SK-N-SH (cell line): ENCODE results near the gene LTF. TPM values are rescaled to one million over a fixed set of nuclear protein-coding genes. Genes with fewer than 3 reads are reported as not detected.
"Not testable (repeated sequence)": the region's sequence is repeated elsewhere in the genome, so short reads cannot be mapped to it uniquely, and the experiment has no call there.

Experiments used
- CTCF ChIA-PET: fragments of 300-600, 350-600 bp; formaldehyde crosslinking; extraction: SDS; loops from one replicate; lab custom pipeline; 2021; lab: Yijun Ruan, JAX
- POLR2A ChIA-PET: fragments of 350-600 bp; sonication (Branson Sonifier 250); formaldehyde crosslinking; extraction: SDS; loops from one replicate; lab custom pipeline; 2020; ENCODE audit warnings: antibody characterized with exemption, inconsistent platforms; lab: Yijun Ruan, JAX
- DNase-seq: peaks from one replicate; pipeline ENCODE4 v3.0.0; 2012
- H2AFZ ChIP-seq: fragments of 200-600 bp; sonication (generic); 2 replicates; pipeline ENCODE4 v1.8.1; 2016; ENCODE audit warnings: antibody characterized with exemption, mild to moderate bottlenecking, low read depth
- H3F3A ChIP-seq: fragments of 200-600 bp; sonication (generic); replicated peaks from 2 replicates; pipeline ENCODE3; 2016; ENCODE audit warnings: antibody characterized with exemption, mild to moderate bottlenecking; ENCODE audit not compliant: insufficient read depth
- H3K27ac ChIP-seq, 2 experiments: fragments of 200-500 bp in 1 of 2; fragments of 200-600 bp in 1 of 2; sonication (Bioruptor generic) in 1 of 2; sonication (generic), shearing (Covaris generic) in 1 of 2; 2 replicates each; pipeline versions ENCODE4 v1.5.1 to v1.6.1; 2014 to 2016; ENCODE audit warnings: low read depth in 2 of 2, inconsistent platforms in 1 of 2, low read length in 1 of 2, mild to moderate bottlenecking in 1 of 2, mixed read lengths in 1 of 2
- H3K27me3 ChIP-seq: fragments of 200-600 bp; sonication (generic), shearing (Covaris generic); 2 replicates; pipeline ENCODE4 v1.6.1; 2016; ENCODE audit warnings: mixed run types; ENCODE audit not compliant: insufficient read depth
- H3K36me3 ChIP-seq, 2 experiments: fragments of 200-500 bp in 1 of 2; fragments of 200-600 bp in 1 of 2; sonication (Bioruptor generic) in 1 of 2; sonication (generic) in 1 of 2; replicated peaks in 1 of 2; 2 replicates each; pipeline versions ENCODE3 to v1.5.1; 2014 to 2016; ENCODE audit warnings: low read length in 1 of 2, mild to moderate bottlenecking in 1 of 2; ENCODE audit not compliant: insufficient read depth in 2 of 2, control insufficient read depth in 1 of 2
- H3K4me1 ChIP-seq, 2 experiments: fragments of 200-500 bp in 1 of 2; fragments of 200-600 bp in 1 of 2; sonication (Bioruptor generic) in 1 of 2; sonication (generic), shearing (Covaris generic) in 1 of 2; 2 replicates each; pipeline versions ENCODE4 v1.5.1 to v1.6.1; 2014 to 2016; ENCODE audit warnings: low read depth in 1 of 2, low read length in 1 of 2, mixed run types in 1 of 2; ENCODE audit not compliant: insufficient read depth in 2 of 2, control insufficient read depth in 1 of 2
- H3K4me2 ChIP-seq: fragments of 200-600 bp; sonication (generic), shearing (Covaris generic); 2 replicates; pipeline ENCODE4 v1.6.1; 2017; ENCODE audit warnings: mixed run types
- H3K4me3 ChIP-seq, 2 experiments: fragments of 200-500 bp in 1 of 2; fragments of 200-600 bp in 1 of 2; sonication (Bioruptor generic) in 1 of 2; sonication (generic), shearing (Covaris generic) in 1 of 2; 2 replicates each; pipeline versions ENCODE4 v1.5.1 to v1.8.1; 2014 to 2016; ENCODE audit warnings: low read depth in 2 of 2, inconsistent platforms in 1 of 2, low read length in 1 of 2, mild to moderate bottlenecking in 1 of 2, mixed read lengths in 1 of 2, moderate library complexity in 1 of 2
- H3K79me2 ChIP-seq: fragments of 200-600 bp; sonication (generic); 2 replicates; pipeline ENCODE4 v1.8.1; 2017; ENCODE audit warnings: mild to moderate bottlenecking; ENCODE audit not compliant: insufficient read depth
- H3K9ac ChIP-seq: fragments of 200-600 bp; sonication (generic); 2 replicates; pipeline ENCODE4 v1.6.1; 2017; ENCODE audit warnings: mixed run types
- H3K9me2 ChIP-seq: fragments of 200-600 bp; sonication (generic); 2 replicates; pipeline ENCODE4 v1.6.1; 2017; ENCODE audit warnings: mixed run types
- H3K9me3 ChIP-seq: fragments of 200-600 bp; sonication (generic); 2 replicates; pipeline ENCODE4 v1.6.1; 2017; ENCODE audit warnings: mixed run types, mild to moderate bottlenecking, moderate library complexity
- H4K20me1 ChIP-seq: fragments of 200-600 bp; sonication (generic); 2 replicates; pipeline ENCODE4 v1.6.1; 2017; ENCODE audit warnings: mild to moderate bottlenecking, mixed run types; ENCODE audit not compliant: insufficient read depth
- CHD2 ChIP-seq: fragments of 150-350 bp; IDR thresholded peaks from 2 replicates; pipeline ENCODE4 v1.6.1; 2018; ENCODE audit warnings: low read length; ENCODE audit not compliant: partially characterized antibody
- CTCF ChIP-seq: fragments of 200-600 bp; sonication (generic); IDR thresholded peaks from 2 replicates; pipeline ENCODE4 v1.6.1; 2017; ENCODE audit warnings: antibody characterized with exemption, mild to moderate bottlenecking, moderate library complexity
- ELF1 ChIP-seq: IDR thresholded peaks from 2 replicates; pipeline ENCODE4 v1.4.0; 2012
- FOSL2 ChIP-seq: IDR thresholded peaks from 2 replicates; pipeline ENCODE4 v1.4.0; 2012; ENCODE audit warnings: low read depth, mild to moderate bottlenecking, moderate library complexity, borderline replicate concordance
- FOXM1 ChIP-seq: IDR thresholded peaks from 2 replicates; pipeline ENCODE4 v1.4.0; 2012; ENCODE audit warnings: low read depth, mild to moderate bottlenecking
- NFIC ChIP-seq: IDR thresholded peaks from 2 replicates; pipeline ENCODE4 v1.4.0; 2012; ENCODE audit warnings: borderline replicate concordance
- RAD21 ChIP-seq: IDR thresholded peaks from 2 replicates; pipeline ENCODE4 v1.6.1; 2012; ENCODE audit warnings: mild to moderate bottlenecking, low read length
- RCOR1 ChIP-seq: fragments of 150-350 bp; IDR thresholded peaks from 2 replicates; pipeline ENCODE4 v1.6.1; 2017; ENCODE audit warnings: antibody characterized with exemption, low read length
- RXRA ChIP-seq: IDR thresholded peaks from 2 replicates; pipeline ENCODE4 v1.4.0; 2012; ENCODE audit warnings: low read depth, mild to moderate bottlenecking, borderline replicate concordance
- TAF1 ChIP-seq: IDR thresholded peaks from 2 replicates; pipeline ENCODE4 v1.6.1; 2012; ENCODE audit warnings: low read depth, mild to moderate bottlenecking, low read length, moderate library complexity, borderline replicate concordance
- WGBS: methylation state at CpG from one replicate; pipeline ENCODE4 v1.1.6; 2017; ENCODE audit warnings: low lambda C conversion rate; 5-methylcytosine and 5-hydroxymethylcytosine counted together
- polyA plus RNA-seq, 3 experiments: library from polyadenylated mRNA; depleted of rRNA; stranded (reverse); fragments of >200 nt; gene quantifications; 2 replicates each; pipeline ENCODE4 v1.2.3, GENCODE V29; 2012
- TF ChIP-seq, protein P1 (sequence below): IDR thresholded peaks from 2 replicates; pipeline ENCODE4 v1.4.0; 2012; ENCODE audit warnings: low read depth

Gene LTF
- polyA plus RNA-seq, 1 of the 3 experiments (the other 2 are of a cell fraction), result not detected

DNA sequence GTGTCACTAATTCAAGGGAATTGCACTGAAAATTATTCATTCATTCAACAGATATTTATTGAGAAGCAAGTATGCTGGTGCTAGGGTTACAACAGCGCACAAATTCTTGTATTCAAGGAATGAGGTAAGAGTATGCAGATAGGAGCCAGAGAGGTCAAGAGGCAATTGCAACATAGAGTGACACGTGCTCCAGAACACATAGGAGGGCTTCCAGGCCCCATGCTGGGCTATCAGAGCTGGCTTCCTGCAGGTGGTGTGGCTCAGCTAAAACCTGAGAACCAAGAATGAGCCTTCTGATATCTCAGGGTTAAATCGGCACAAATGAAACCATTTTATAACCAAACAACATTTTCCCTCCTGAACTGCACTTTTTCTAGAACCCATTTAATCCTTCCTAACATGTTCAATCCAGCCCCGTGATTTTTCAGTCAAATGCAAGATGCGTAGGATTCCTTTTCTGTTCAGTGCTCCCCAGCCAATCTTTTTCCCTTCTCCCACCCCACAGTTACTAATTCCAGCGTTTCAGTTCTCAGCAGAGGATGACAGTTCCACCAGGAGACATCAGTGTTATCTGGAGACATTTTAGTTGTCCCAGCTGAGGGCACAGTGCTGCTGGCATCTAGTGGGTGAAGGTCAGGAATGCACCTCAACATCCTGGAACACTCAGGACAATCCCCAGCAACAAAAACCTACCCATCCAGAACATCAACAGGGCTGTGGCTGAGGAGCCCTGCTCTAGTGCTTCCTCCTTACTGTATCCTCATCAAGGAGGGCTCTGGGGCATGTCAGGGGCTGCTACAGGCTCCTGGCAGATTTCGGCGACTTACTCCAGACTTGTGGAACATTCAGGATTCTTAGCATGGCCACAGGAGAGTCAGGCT is 70.9 kb downstream of the LTF start:
- 24% methylated on average over 8 of the region's 8 CpGs for WGBS
- H3K27me3 ChIP-seq, result peaks cover 48% of the 10 kb centered on the region; the same call in 1 of the 2 replicates
- no peaks in the 10 kb centered on the region for H3K4me1 ChIP-seq
- H3K9me3 ChIP-seq, result no peaks in the 10 kb centered on the region
- POLR2A ChIA-PET, result no interaction called here
- no peak overlapping the region for H2AFZ ChIP-seq
- no peaks in the 10 kb centered on the region for H3K36me3 ChIP-seq
- no peak overlapping the region for H3K27ac ChIP-seq
- DNase-seq, result no peak
- TF ChIP-seq RCOR1 (no peak), TAF1 (no peak), FOXM1 (no peak), RAD21 (no peak), ELF1 (no peak)
- TF ChIP-seq, protein P1, sequence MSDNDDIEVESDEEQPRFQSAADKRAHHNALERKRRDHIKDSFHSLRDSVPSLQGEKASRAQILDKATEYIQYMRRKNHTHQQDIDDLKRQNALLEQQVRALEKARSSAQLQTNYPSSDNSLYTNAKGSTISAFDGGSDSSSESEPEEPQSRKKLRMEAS, result no peak
- TF ChIP-seq, all 33 proteins: peak for 0
- Histone ChIP-seq H3K79me2 (no peaks in the 10 kb centered on the region), H3K4me2 (no peak overlapping the region), H3K4me3 (no peak overlapping the region), H3K9ac (no peak overlapping the region), H3F3A (no peaks in the 10 kb centered on the region), H4K20me1 (no peaks in the 10 kb centered on the region), H3K9me2 (no peaks in the 10 kb centered on the region)
- CTCF ChIA-PET, result interaction anchor here (1.0 kb wide), 1 partner anchor 9 kb away, joined by 3 read pairs; no protein-coding TSS in a partner anchor

DNA sequence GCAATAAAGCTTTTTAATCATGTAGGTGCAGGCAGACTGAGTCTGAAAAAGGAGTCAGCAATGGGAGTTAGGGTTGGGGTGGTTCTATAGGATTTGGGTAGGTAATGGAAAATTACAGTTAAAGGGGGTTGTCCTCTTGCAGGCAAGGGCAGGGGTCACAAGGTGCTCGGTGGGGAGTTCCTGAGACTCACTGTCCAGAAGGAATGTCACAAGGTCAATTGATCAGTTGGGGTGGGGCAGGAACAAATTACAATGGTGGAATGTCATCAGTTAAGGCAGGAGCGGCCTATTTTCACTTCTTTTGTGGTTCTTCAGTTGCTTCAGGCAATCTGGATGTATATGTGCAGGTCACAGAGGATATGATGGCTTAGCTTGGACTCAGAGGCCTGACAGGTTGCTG is 71.7 kb downstream of the LTF start:
- POLR2A ChIA-PET, result no interaction called here
- TF ChIP-seq RXRA, result no peak
- no peak for TF ChIP-seq NFIC
- no peak for TF ChIP-seq FOSL2
- no peak for TF ChIP-seq CTCF
- TF ChIP-seq CHD2, result no peak
- CTCF ChIA-PET, result no interaction called here

GRCh38 chr3:46391526-46391925 is 73.2 kb downstream of the LTF start:
- POLR2A ChIA-PET, result not testable (repeated sequence)

More for the DNA sequence above, 71.7 kb downstream of the LTF start:
- H3K36me3 ChIP-seq, result no peaks in the 10 kb centered on the region
- DNase-seq, result no peak
- H3K9ac ChIP-seq, result no peak overlapping the region
- H3K79me2 ChIP-seq, result no peaks in the 10 kb centered on the region
- no peaks in the 10 kb centered on the region for H3F3A ChIP-seq
- H4K20me1 ChIP-seq, result no peaks in the 10 kb centered on the region
- no peak overlapping the region for H3K4me3 ChIP-seq
- H3K4me2 ChIP-seq, result no peak overlapping the region
- no peaks in the 10 kb centered on the region for H3K9me3 ChIP-seq
- no peak overlapping the region for H3K27ac ChIP-seq
- H3K27me3 ChIP-seq, result peaks cover 48% of the 10 kb centered on the region; the same call in 1 of the 2 replicates
- H2AFZ ChIP-seq, result no peak overlapping the region
- WGBS, result 4% methylated on average over 2 of the region's 2 CpGs
- H3K4me1 ChIP-seq, result no peaks in the 10 kb centered on the region
- no peaks in the 10 kb centered on the region for H3K9me2 ChIP-seq

More at GRCh38 chr3:46391526-46391925, 73.2 kb downstream of the LTF start:
- H3F3A ChIP-seq, H3K9me2 ChIP-seq, DNase-seq, H3K4me2 ChIP-seq, H3K36me3 ChIP-seq, H3K9me3 ChIP-seq, H3K79me2 ChIP-seq, H3K9ac ChIP-seq, H4K20me1 ChIP-seq, H3K4me3 ChIP-seq, H3K4me1 ChIP-seq, H3K27ac ChIP-seq, H2AFZ ChIP-seq: not testable (repeated sequence)
- CTCF ChIA-PET, result interaction anchor here (1.4 kb wide), 1 partner anchor 13 kb away, joined by 4 read pairs; no protein-coding TSS in a partner anchor
- peaks cover 48% of the 10 kb centered on the region; the same call in 1 of the 2 replicates for H3K27me3 ChIP-seq
- WGBS, result 10% methylated on average over 5 of the region's 5 CpGs
